ENCODE measurements around the gene SMIM45.

DNA sequence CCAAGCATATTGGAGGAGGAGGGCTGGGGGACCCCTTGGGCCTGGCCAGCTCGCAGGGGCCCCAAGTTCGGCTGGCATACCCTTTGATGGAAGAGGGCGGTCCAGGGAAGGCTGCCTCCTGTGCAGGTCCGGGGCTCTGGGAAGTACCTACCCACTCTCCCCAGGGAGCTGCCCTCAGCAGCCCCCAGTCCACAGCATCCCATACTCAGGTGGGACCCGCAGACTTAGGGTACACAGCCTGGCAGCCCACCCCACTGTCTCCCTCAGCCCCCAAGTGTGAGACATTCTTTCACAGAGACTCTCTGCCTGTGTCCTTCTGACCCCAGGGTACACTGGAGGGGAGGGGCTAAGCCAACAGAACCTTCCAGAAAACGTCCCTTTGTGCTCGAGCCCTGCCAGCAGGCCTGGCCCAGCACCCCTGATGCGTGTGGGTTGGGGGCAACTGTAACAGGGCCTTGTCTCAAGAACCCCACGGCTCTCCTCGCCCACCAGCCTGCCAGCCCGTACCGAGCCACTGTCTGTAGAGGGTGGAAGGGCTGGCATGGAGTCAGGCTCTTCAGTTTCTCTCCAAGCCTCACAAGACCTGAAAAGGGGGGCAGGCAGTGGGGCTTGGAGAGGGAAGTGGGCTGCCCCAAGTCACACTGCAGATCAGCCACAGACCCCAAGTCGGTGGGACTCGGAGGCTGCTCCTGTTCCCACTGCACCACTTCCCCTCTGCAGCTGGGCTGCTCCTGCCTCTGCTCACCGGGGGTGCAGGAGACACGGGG, 18.4 kb upstream of the SMIM45 start:
- TF ChIP-seq ZNF747 (tag by site-specific recombination; IDR thresholded peaks at IDR 0.05) (no peak), ZNF133 (tag by site-specific recombination; IDR thresholded peaks at IDR 0.05) (no peak), SCRT2 (tag by site-specific recombination; IDR thresholded peaks at IDR 0.05) (no peak), ZNF549 (tag by site-specific recombination; IDR thresholded peaks at IDR 0.05) (no peak), ZNF521 (tag by site-specific recombination; IDR thresholded peaks at IDR 0.05) (no peak), ZNF274 (IDR thresholded peaks at IDR 0.05; ENCODE audit: low read length) (no peak), ZNF274 (tag by site-specific recombination; IDR thresholded peaks at IDR 0.05; ENCODE audit: borderline replicate concordance) (no peak), REST (tag by site-specific recombination; IDR thresholded peaks at IDR 0.05) (no peak), ZNF23 (tag by site-specific recombination; IDR thresholded peaks at IDR 0.05; ENCODE audit: borderline replicate concordance) (no peak)
- TF ChIP-seq, protein P1, sequence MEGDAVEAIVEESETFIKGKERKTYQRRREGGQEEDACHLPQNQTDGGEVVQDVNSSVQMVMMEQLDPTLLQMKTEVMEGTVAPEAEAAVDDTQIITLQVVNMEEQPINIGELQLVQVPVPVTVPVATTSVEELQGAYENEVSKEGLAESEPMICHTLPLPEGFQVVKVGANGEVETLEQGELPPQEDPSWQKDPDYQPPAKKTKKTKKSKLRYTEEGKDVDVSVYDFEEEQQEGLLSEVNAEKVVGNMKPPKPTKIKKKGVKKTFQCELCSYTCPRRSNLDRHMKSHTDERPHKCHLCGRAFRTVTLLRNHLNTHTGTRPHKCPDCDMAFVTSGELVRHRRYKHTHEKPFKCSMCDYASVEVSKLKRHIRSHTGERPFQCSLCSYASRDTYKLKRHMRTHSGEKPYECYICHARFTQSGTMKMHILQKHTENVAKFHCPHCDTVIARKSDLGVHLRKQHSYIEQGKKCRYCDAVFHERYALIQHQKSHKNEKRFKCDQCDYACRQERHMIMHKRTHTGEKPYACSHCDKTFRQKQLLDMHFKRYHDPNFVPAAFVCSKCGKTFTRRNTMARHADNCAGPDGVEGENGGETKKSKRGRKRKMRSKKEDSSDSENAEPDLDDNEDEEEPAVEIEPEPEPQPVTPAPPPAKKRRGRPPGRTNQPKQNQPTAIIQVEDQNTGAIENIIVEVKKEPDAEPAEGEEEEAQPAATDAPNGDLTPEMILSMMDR (tag by site-specific recombination; IDR thresholded peaks at IDR 0.05), result no peak
